HG03432 (cell line): Measurements from ENCODE around the gene NREP.
A peak's percentile ranks its signal among the peaks of the same experiment; 100 is the strongest.
"Not testable (repeated sequence)": the region's sequence is repeated elsewhere in the genome, so short reads cannot be mapped to it uniquely, and the experiment has no call there.

Experiments
- ATAC-seq: cut with Tn5 transposase; IDR thresholded peaks from one replicate; pipeline ENCODE4 v1.9.1; 2021; ENCODE audit warnings: mild to moderate bottlenecking, moderate library complexity; ENCODE audit not compliant: unreplicated experiment

The NREP gene

GRCh38 chr5:111741278-111741677 is 15.7 kb downstream of the NREP start:
- peak; percentile 76 for ATAC-seq

DNA sequence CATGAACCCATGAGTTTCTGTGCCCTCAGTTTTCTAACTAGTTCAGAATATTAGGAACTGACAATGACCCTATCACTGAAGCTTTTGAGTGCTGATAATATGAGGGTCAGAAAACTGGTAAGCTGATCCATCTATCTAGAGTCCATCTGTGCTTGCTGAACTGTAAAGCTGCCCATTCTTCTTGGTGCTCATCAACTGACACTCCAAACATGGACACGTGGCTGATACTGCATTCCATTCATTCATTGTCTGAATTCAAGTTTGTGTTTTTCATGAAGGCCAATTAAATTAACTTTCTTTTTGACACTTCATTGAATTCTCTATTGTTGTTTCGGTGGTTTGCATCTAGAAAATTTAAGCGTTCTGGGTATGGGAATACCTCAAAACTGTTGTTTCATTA is 17.6 kb downstream of the NREP start:
- no peak for ATAC-seq

GRCh38 chr5:111738118-111738517 is 18.9 kb downstream of the NREP start:
- ATAC-seq, result no peak

DNA sequence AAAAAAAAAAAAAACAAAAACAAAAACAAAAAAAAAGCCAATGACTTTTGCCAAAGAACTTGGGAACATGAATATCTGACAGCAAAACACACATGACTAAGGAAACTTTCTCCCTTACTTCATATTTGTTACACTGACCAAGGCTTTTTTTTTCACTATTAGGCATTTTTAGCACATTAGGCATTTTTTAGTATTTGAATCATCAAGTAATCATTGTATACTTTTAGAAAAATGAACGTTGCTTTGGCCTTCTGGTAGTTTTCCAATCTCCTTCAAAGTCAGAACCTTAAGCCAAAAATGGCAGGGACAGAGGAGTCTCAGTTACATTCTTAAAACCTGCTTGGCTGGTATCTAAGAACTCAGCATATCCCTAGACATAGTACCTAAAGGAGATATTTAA is 19.3 kb downstream of the NREP start:
- ATAC-seq, result no peak

DNA sequence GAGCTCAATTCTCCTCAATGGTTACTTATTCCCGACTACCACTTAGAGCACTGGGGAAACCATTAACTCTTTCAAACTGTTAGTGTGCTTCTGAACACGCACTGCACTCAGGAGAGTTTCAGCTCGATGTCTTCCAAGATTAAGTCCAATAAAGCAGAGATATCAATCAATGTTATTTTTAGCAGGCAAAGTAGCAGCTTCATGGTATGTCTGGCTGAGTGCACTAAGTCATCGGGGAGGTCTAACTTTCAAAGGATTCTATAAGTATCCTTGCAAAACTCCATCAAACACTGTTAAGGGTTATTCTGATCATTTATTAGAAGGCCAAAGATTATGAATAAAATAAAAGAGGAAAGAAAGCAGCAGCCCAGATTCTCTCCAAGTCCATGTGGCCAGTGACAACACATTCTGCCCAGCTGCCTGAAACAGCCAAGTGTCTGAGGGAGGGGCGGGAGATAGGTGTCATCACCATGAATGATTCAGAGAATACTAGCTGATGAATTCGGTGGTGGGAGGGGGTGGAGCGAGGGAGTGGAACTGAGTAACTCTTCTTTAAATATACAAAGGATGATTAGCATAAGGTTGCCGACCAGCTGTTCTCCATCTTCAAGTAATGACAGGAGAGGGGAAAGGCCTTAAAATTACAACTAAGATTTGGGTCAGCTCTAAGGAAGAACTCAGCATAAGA is 21.3 kb downstream of the NREP start:
- no peak for ATAC-seq

- no peak for ATAC-seq
These were observed 22.4 kb downstream of the NREP start for GRCh38 chr5:111734597-111734996.

GRCh38 chr5:111734013-111734412 is 23.0 kb downstream of the NREP start:
- ATAC-seq, result no peak

DNA sequence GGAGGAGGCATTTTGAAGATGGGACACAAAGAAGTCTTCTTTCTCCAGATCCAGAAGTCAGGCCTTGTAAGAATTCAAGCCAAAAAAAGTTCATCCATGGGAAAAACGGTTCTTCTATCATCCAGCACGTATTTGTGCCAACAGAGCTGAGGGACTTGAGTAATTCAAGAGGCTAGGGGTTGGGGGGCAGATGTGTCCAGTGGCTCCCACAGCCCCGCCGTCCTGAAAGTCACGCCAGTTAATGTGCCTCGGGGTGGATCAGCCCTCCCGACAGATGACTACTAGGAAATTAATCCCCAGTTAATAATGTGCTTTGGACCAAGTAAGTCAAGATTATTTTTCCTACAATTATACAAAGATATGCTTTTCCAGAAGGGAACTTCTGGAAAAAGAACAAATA is 23.4 kb downstream of the NREP start:
- ATAC-seq, result no peak

DNA sequence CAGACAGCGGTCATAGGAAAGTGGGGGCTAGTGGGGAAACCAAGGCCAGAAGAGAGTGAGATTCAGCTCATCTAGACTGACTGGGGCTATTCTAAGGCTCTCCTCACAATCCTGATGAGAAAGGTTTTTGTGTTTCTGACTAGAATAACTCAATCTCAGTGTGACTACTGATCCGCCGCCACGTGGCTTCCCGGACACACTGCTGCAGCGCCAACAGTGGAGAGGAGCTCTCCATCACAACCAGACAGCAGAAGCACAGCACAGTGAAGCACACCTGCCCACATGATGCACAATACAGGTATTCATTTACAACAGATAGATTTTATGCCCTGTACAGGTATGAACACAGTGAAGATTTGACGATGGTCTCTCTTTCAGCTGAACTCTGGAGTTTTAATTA is 25.4 kb downstream of the NREP start:
- no peak for ATAC-seq

DNA sequence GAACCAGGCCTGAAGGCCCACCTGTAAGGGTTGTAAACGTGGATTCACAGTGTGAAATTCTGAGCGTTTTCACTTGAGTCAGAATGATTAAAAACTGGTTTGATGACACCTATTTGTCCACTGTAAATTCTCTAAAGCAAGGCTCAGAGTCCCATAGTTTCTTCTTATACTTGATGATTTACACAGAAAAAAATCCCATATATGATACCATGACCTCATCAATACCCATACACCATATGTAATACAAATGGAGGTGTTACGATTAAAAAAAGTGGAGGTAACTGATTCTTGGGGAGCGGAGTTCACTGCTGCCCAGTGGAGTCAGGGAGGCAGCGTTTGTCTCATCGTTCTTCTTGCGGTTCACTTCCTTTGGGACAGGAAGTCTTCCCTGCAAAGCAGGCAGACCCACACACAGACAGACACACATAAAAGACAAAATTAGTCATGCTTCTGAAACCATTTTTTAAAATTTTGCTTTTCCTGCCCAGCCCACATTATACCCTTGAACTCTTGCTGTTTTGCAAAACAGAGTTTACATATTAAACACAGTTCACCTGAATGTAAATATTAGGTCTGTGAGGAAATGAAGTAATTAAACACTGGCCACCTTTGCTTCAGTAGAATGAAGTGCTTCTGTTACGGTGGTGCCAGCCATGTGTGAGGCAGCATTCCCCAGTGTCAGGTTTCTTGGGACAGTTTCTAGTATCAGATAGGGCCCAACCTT is 26.2 kb downstream of the NREP start:
- no peak for ATAC-seq

- ATAC-seq, result no peak
These were observed 28.1 kb downstream of the NREP start for GRCh38 chr5:111728941-111729340.

DNA sequence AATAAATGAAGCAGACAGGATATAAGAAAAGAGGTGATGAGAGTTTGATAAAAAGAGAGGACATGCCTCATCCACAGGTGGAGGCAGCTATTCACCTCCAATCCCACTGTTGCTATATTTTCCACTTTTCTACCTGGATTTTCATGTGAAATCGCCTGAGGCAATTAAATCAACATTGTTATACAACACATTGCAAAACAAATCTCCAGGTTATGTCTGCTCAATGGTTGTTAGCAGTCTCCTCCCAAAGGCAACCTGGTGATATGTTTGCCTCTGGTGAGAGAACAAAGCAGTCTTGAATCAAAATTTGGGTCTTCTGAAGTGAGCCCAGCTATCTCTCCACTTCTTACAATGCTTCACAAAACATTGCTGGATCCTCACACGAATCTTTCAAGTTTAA is 30.0 kb downstream of the NREP start:
- no peak for ATAC-seq

DNA sequence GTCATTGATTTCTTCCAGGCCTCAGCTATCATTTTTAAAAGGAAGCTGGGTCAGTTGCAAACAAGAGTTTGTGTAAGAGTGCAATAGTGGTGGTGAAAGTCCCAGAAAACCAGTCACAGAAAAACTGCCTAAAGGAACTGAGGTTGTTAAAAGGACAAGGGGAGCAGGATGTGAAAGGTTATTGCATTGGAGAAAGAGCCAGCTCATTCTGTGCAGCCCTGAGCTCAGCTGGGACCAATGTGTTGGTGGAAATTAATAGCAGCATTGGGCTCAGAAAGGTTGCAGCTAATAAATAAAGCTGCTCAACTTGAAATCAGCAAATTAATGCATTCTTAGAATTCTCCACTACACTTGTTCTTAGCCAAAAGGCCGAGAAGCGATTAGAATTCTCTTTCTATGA is 34.9 kb downstream of the NREP start:
- no peak for ATAC-seq

GRCh38 chr5:111720333-111720890 is 36.6 kb downstream of the NREP start:
- ATAC-seq, result no peak

- ATAC-seq, result no peak
These were observed 37.2 kb downstream of the NREP start for GRCh38 chr5:111719773-111720172.

GRCh38 chr5:111716789-111717188 is 40.2 kb downstream of the NREP start:
- not testable (repeated sequence) for ATAC-seq

- no peak for ATAC-seq
These were observed 49.3 kb downstream of the NREP start for GRCh38 chr5:111707630-111708164.

DNA sequence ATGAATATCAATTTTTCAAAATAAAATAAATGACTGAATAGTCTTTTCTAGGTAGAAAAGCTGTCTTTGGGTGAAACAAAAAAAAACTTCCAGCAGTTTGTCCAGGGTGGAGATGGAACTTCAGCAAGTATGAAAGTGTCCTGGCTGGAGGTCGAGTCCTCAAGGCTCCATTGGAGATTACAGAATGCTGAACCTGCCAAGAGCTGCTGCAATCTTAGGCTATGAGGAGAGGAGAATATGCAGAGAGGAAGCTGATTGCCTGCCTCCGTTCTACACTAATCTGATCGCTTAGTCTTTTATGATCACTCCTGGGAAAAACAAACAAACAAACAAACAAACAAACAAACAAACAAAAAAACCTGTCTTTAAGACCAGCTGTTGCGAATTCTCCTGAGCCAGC is 50.6 kb downstream of the NREP start:
- ATAC-seq, result no peak

DNA sequence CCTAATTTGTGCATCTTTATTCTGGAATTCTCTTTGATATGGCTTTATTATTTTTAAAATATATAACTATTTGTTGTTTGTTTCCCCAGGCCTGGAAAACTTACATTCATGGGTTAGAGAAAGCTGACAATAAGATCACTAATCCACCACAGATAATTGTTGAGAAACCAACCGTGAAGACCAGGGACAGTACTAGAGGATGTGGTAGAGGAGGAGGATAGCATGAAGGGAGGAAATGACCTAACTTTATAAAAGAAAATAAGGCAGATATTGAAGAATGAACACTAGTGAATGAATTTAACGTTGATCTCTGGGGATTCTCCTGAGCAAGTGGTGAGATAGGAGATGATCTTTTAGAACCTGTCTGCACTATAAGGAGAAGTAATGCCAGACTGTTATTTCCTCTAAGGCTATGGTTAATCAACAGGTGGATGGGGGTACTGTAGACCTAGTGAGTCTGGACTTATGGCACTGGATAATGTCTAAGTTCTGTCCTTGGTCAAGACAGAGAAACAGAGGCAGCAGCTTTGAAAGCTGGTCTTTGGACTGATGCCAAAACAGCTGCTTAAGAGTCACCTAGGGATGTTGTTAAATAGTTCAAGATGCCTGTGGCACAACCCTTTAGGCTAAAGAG is 52.4 kb downstream of the NREP start:
- no peak for ATAC-seq

GRCh38 chr5:111703662-111704061 is 53.3 kb downstream of the NREP start:
- ATAC-seq, result peak; percentile 97

DNA sequence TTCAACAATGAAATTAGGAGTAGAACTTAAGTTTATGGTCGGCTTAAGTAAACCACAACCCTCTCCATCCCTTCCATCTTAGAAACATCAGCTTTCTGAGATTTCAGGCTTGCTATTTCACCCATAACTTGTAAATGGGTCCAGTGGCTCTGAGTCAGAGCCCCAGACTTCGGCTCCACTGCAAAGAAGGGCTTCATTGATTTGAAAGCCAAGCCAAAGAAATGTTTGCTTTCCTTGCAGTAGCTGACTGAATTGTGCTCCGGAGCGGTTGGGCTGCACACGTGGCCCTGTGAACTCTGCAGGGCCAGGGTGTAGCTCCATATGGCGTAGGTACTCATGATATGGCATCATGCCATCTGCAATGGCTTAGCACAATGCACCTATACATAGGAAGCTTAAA is 57.0 kb downstream of the NREP start:
- ATAC-seq, result no peak

GRCh38 chr5:111699324-111699723 is 57.7 kb downstream of the NREP start:
- ATAC-seq, result no peak
